Astrocyte (in vitro differentiated cells and primary cell): Measurements from ENCODE around the gene FAT4. TPM values are rescaled to one million over a fixed set of nuclear protein-coding genes. Genes with fewer than 3 reads are reported as not detected.
A peak's percentile ranks its signal among the peaks of the same experiment; 100 is the strongest.

ENCODE experiments used
- DNase-seq: peaks from one replicate; pipeline ENCODE4 v3.0.0-alpha.2; 2010; ENCODE audit warnings: low read depth
- FAIRE-seq: peaks from 2 replicates; lab custom pipeline; 2011; peaks lifted over from hg19 to GRCh38; lab: Jason Lieb, UNC
- H2AFZ ChIP-seq: 2 replicates; pipeline ENCODE4 v1.6.0; 2012; ENCODE audit warnings: low read depth, low read length, inconsistent platforms
- H3K27ac ChIP-seq: 2 replicates; pipeline ENCODE4 v1.5.1; 2011; ENCODE audit warnings: low read depth, low read length, inconsistent platforms
- H3K27me3 ChIP-seq: 2 replicates; pipeline ENCODE4 v1.6.0; 2011; ENCODE audit warnings: low read length, inconsistent platforms; ENCODE audit not compliant: insufficient read depth
- H3K36me3 ChIP-seq: 2 replicates; pipeline ENCODE4 v1.5.1; 2011; ENCODE audit warnings: low read length, inconsistent platforms; ENCODE audit not compliant: insufficient read depth
- H3K4me1 ChIP-seq: 2 replicates; pipeline ENCODE4 v1.5.1; 2011; ENCODE audit warnings: low read length, inconsistent platforms; ENCODE audit not compliant: insufficient read depth
- H3K4me2 ChIP-seq: 2 replicates; pipeline ENCODE4 v1.6.0; 2012; ENCODE audit warnings: low read length, inconsistent platforms
- H3K4me3 ChIP-seq: 2 replicates; pipeline ENCODE4 v1.5.1; 2011; ENCODE audit warnings: low read depth, mild to moderate bottlenecking, low read length, inconsistent platforms; ENCODE audit not compliant: insufficient read depth
- H3K79me2 ChIP-seq: 2 replicates; pipeline ENCODE4 v1.6.0; 2012; ENCODE audit warnings: mild to moderate bottlenecking, low read length, inconsistent platforms; ENCODE audit not compliant: insufficient read depth
- H3K9ac ChIP-seq: 2 replicates; pipeline ENCODE4 v1.6.0; 2012; ENCODE audit warnings: mild to moderate bottlenecking, low read length, inconsistent platforms
- H3K9me3 ChIP-seq: 2 replicates; pipeline ENCODE4 v1.5.1; 2012; ENCODE audit warnings: low read depth, mild to moderate bottlenecking, low read length, inconsistent platforms; ENCODE audit not compliant: insufficient read depth
- H4K20me1 ChIP-seq: 2 replicates; pipeline ENCODE4 v1.6.0; 2012; ENCODE audit warnings: low read length, inconsistent platforms; ENCODE audit not compliant: insufficient read depth
- H3K27ac Mint-ChIP-seq: one replicate; pipeline ENCODE4 v1.8.0; 2021; ENCODE audit warnings: mild to moderate bottlenecking, mixed read lengths; ENCODE audit not compliant: unreplicated experiment
- H3K27me3 Mint-ChIP-seq: one replicate; pipeline ENCODE4 v1.8.0; 2021; ENCODE audit warnings: low read depth, mixed read lengths; ENCODE audit not compliant: unreplicated experiment
- H3K36me3 Mint-ChIP-seq: one replicate; pipeline ENCODE4 v1.8.0; 2021; ENCODE audit warnings: low read depth, mixed read lengths; ENCODE audit not compliant: unreplicated experiment
- H3K4me1 Mint-ChIP-seq: one replicate; pipeline ENCODE4 v1.8.0; 2021; ENCODE audit warnings: low read depth, mixed read lengths; ENCODE audit not compliant: unreplicated experiment
- H3K4me3 Mint-ChIP-seq: one replicate; pipeline ENCODE4 v1.8.0; 2021; ENCODE audit warnings: mild to moderate bottlenecking, moderate library complexity, mixed read lengths; ENCODE audit not compliant: unreplicated experiment
- H3K9me3 Mint-ChIP-seq: one replicate; pipeline ENCODE4 v1.8.0; 2021; ENCODE audit warnings: mild to moderate bottlenecking, mixed read lengths; ENCODE audit not compliant: unreplicated experiment
- CTCF ChIP-seq: IDR thresholded peaks from 2 replicates; pipeline ENCODE4 v1.5.1; 2011; ENCODE audit warnings: low read depth, mild to moderate bottlenecking, inconsistent platforms, low read length, moderate library complexity; ENCODE audit not compliant: insufficient read depth
- EZH2 ChIP-seq: IDR thresholded peaks from 2 replicates; pipeline ENCODE4 v1.6.1; 2012; ENCODE audit warnings: mild to moderate bottlenecking, low read length, inconsistent platforms; ENCODE audit not compliant: insufficient read depth
- total RNA-seq: library from RNA; stranded (reverse); gene quantifications from 2 replicates; pipeline ENCODE4 v1.2.1, GENCODE V29; 2021

FAT4 gene
- total RNA-seq, 1 donor from 2014 or later, result 7.4 TPM

DNA sequence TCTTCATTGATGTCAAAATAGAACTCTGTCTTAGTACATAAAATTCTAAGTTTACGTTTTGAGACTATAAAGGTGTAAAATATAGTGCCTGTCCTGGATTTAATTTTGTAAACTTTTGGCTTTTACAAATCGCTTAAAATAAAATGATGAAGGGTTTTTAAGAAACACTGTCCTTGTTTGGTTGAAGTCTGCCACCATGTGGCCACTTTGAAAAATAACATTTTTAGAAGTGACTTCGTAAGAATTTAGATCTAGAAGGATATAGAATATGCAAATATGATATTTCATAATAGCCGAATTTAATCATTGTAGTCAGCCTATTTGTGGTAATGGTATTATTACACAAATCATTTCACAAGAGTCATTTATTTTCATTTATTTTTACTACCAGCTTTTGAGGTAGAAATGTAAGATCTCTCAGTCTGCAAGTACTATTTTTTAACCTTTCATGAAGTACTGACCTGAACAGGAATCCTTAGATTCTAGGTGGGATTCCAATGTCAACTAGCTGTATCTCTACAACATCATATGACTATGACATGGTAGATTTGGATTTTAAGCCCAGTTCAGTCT is 31.0 kb upstream of the FAT4 start:
- no peak for FAIRE-seq
- no peaks in the 10 kb centered on the region for H3K79me2 ChIP-seq

GRCh38 chr4:125297116-125297515 is 17.6 kb upstream of the FAT4 start:
- H3K27me3 ChIP-seq, result no peaks in the 10 kb centered on the region

More for the DNA sequence above, 31.0 kb upstream of the FAT4 start:
- Histone ChIP-seq H3K27me3 (no peaks in the 10 kb centered on the region), H2AFZ (no peak overlapping the region), H3K4me1 (no peaks in the 10 kb centered on the region), H3K9ac (no peak overlapping the region), H3K4me3 (no peak overlapping the region), H3K9me3 (no peaks in the 10 kb centered on the region), H3K36me3 (no peaks in the 10 kb centered on the region), H4K20me1 (no peaks in the 10 kb centered on the region), H3K27ac (no peak overlapping the region), H3K4me2 (no peak overlapping the region)
- DNase-seq, result peak; percentile 10
- Mint-ChIP-seq H3K36me3 (no peaks in the 10 kb centered on the region), H3K27ac (no peak overlapping the region), H3K9me3 (no peaks in the 10 kb centered on the region), H3K4me3 (no peak overlapping the region), H3K4me1 (no peaks in the 10 kb centered on the region), H3K27me3 (no peaks in the 10 kb centered on the region)
- peak; percentile 37 for TF ChIP-seq CTCF
- TF ChIP-seq EZH2, result no peak

More at GRCh38 chr4:125297116-125297515, 17.6 kb upstream of the FAT4 start:
- TF ChIP-seq EZH2, result no peak
- no peak for TF ChIP-seq CTCF
- Mint-ChIP-seq H3K9me3 (no peaks in the 10 kb centered on the region), H3K27ac (no peak overlapping the region), H3K36me3 (no peaks in the 10 kb centered on the region), H3K4me1 (no peaks in the 10 kb centered on the region), H3K27me3 (no peaks in the 10 kb centered on the region), H3K4me3 (no peak overlapping the region)
- Histone ChIP-seq H3K4me3 (no peak overlapping the region), H3K9ac (no peak overlapping the region), H3K27ac (no peak overlapping the region), H3K4me2 (no peak overlapping the region), H4K20me1 (no peaks in the 10 kb centered on the region), H3K36me3 (no peaks in the 10 kb centered on the region), H2AFZ (no peak overlapping the region), H3K4me1 (no peaks in the 10 kb centered on the region), H3K9me3 (no peaks in the 10 kb centered on the region), H3K79me2 (no peaks in the 10 kb centered on the region)
- no peak for DNase-seq
- FAIRE-seq, result no peak
